A673 (cell line): ENCODE results near the gene MAP6.

Experiments used
- EZH2 ChIP-seq: fragments of 200-600 bp; sonication (generic); IDR thresholded peaks from 2 replicates; pipeline ENCODE4 v1.6.1; 2017; ENCODE audit warnings: borderline replicate concordance, low read depth, mild to moderate bottlenecking, mixed read lengths, antibody characterized with exemption, low read length; ENCODE audit not compliant: poor library complexity, severe bottlenecking
- TF ChIP-seq, protein P1 (sequence below): fragments of 300-800, 200-600 bp; sonication (generic); conservative IDR thresholded peaks from 2 replicates; pipeline ENCODE4 v1.5.1; 2017; ENCODE audit warnings: low read depth, mild to moderate bottlenecking, antibody characterized with exemption, low read length, moderate library complexity, mixed read lengths

DNA sequence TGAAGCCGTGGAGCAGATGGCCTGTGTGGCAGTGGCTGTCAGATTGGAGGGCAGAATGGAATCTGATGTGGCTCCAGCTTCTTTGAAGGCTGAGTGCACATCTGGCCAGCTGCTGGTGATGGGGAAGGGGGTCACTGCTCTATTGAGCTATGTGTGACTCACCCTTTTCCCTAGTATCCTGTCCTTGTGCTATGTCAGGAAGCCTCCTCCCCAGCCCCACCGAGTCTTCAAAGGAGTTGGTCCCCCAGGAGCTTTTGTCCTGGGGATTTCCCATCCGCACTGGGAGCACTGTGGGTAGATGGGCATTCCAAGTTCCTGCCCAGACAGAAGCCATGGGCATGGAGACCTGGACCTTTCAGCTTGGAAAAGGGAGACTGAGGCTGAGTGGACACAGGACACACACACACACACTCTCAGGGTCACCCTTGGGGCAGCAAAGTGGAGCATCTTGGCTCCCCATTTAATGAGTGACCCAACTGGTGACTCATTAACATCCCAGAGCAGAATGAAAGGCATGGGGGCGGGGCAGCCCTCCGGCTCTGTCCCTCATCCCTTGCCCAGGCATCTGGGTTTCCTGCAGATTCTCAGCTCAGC lies 103.5 kb downstream of the MAP6 start:
- TF ChIP-seq, protein P1, sequence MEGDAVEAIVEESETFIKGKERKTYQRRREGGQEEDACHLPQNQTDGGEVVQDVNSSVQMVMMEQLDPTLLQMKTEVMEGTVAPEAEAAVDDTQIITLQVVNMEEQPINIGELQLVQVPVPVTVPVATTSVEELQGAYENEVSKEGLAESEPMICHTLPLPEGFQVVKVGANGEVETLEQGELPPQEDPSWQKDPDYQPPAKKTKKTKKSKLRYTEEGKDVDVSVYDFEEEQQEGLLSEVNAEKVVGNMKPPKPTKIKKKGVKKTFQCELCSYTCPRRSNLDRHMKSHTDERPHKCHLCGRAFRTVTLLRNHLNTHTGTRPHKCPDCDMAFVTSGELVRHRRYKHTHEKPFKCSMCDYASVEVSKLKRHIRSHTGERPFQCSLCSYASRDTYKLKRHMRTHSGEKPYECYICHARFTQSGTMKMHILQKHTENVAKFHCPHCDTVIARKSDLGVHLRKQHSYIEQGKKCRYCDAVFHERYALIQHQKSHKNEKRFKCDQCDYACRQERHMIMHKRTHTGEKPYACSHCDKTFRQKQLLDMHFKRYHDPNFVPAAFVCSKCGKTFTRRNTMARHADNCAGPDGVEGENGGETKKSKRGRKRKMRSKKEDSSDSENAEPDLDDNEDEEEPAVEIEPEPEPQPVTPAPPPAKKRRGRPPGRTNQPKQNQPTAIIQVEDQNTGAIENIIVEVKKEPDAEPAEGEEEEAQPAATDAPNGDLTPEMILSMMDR, result no peak
- no peak for TF ChIP-seq EZH2
